ENCODE data around the gene SFT2D1.
"Not testable (repeated sequence)": the region's sequence is repeated elsewhere in the genome, so short reads cannot be mapped to it uniquely, and the experiment has no call there.

DNA sequence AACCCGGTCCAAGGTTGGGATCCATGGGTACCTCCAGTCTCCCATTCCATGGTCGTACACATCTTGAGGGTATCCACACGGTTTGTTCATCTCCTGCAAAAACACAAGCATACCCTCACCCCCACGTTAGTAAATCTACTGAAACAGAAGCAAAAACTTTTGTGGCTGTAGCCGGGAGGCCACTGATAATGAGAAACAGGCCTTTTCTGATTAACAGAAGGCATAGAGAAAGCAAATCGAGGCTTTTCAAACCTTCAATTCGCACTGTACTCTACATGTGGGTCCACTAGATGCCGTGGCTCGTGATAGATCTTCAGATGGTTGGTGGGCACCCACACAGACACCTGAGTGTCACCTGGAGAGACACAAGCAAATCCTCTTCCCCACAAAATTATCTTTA, 3.3 kb upstream of the SFT2D1 start:
- TF ChIP-seq, protein P1, sequence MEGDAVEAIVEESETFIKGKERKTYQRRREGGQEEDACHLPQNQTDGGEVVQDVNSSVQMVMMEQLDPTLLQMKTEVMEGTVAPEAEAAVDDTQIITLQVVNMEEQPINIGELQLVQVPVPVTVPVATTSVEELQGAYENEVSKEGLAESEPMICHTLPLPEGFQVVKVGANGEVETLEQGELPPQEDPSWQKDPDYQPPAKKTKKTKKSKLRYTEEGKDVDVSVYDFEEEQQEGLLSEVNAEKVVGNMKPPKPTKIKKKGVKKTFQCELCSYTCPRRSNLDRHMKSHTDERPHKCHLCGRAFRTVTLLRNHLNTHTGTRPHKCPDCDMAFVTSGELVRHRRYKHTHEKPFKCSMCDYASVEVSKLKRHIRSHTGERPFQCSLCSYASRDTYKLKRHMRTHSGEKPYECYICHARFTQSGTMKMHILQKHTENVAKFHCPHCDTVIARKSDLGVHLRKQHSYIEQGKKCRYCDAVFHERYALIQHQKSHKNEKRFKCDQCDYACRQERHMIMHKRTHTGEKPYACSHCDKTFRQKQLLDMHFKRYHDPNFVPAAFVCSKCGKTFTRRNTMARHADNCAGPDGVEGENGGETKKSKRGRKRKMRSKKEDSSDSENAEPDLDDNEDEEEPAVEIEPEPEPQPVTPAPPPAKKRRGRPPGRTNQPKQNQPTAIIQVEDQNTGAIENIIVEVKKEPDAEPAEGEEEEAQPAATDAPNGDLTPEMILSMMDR (IDR thresholded peaks at IDR 0.05), result not testable (repeated sequence)
- TF ChIP-seq POLR2AphosphoS5 (IDR thresholded peaks at IDR 0.05; ENCODE audit: low read depth, low read length), result not testable (repeated sequence)
- TF ChIP-seq, protein P2, sequence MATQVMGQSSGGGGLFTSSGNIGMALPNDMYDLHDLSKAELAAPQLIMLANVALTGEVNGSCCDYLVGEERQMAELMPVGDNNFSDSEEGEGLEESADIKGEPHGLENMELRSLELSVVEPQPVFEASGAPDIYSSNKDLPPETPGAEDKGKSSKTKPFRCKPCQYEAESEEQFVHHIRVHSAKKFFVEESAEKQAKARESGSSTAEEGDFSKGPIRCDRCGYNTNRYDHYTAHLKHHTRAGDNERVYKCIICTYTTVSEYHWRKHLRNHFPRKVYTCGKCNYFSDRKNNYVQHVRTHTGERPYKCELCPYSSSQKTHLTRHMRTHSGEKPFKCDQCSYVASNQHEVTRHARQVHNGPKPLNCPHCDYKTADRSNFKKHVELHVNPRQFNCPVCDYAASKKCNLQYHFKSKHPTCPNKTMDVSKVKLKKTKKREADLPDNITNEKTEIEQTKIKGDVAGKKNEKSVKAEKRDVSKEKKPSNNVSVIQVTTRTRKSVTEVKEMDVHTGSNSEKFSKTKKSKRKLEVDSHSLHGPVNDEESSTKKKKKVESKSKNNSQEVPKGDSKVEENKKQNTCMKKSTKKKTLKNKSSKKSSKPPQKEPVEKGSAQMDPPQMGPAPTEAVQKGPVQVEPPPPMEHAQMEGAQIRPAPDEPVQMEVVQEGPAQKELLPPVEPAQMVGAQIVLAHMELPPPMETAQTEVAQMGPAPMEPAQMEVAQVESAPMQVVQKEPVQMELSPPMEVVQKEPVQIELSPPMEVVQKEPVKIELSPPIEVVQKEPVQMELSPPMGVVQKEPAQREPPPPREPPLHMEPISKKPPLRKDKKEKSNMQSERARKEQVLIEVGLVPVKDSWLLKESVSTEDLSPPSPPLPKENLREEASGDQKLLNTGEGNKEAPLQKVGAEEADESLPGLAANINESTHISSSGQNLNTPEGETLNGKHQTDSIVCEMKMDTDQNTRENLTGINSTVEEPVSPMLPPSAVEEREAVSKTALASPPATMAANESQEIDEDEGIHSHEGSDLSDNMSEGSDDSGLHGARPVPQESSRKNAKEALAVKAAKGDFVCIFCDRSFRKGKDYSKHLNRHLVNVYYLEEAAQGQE (IDR thresholded peaks at IDR 0.05; ENCODE audit: insufficient read depth in 1 of 2, low read depth in 2 of 2, low read length in 1 of 2), result not testable (repeated sequence)

Measured in Panc1 (cell line).